ENCODE data around the gene LMF1.

The LMF1 gene

GRCh38 chr16:927406-927805 is 43.4 kb downstream of the LMF1 start:
- no peak for DNase-seq

GRCh38 chr16:926715-927114 is 44.1 kb downstream of the LMF1 start:
- DNase-seq, result no peak

GRCh38 chr16:924806-925205 is 46.0 kb downstream of the LMF1 start:
- DNase-seq, result no peak

GRCh38 chr16:924063-924462 is 46.7 kb downstream of the LMF1 start:
- no peak for DNase-seq

- DNase-seq, result no peak
Observed at GRCh38 chr16:923184-923583, 47.6 kb downstream of the LMF1 start.

- no peak for DNase-seq
Observed at GRCh38 chr16:922051-922450, 48.7 kb downstream of the LMF1 start.

- no peak for DNase-seq
Observed at GRCh38 chr16:921321-921905, 49.4 kb downstream of the LMF1 start.

- DNase-seq, result no peak
Observed at GRCh38 chr16:920717-921116, 50.1 kb downstream of the LMF1 start.

GRCh38 chr16:920051-920681 is 50.6 kb downstream of the LMF1 start:
- DNase-seq, result no peak

- DNase-seq, result no peak
Observed at GRCh38 chr16:919658-920050, 51.1 kb downstream of the LMF1 start.

GRCh38 chr16:918741-919657 is 51.8 kb downstream of the LMF1 start:
- DNase-seq, result no peak

GRCh38 chr16:918068-918467 is 52.7 kb downstream of the LMF1 start:
- DNase-seq, result no peak

- DNase-seq, result no peak
Observed at GRCh38 chr16:917591-918061, 53.2 kb downstream of the LMF1 start.

- no peak for DNase-seq
Observed at GRCh38 chr16:916035-916799, 54.6 kb downstream of the LMF1 start.

- no peak for DNase-seq
Observed at GRCh38 chr16:915546-915945, 55.2 kb downstream of the LMF1 start.

- peak; percentile 9 for DNase-seq
Observed at GRCh38 chr16:914440-914839, 56.3 kb downstream of the LMF1 start.

- no peak for DNase-seq
Observed at GRCh38 chr16:913817-914439, 56.9 kb downstream of the LMF1 start.

- no peak for DNase-seq
Observed at GRCh38 chr16:912684-913613, 57.8 kb downstream of the LMF1 start.

- DNase-seq, result no peak
Observed at GRCh38 chr16:912322-912683, 58.5 kb downstream of the LMF1 start.

- DNase-seq, result no peak
Observed at GRCh38 chr16:911604-912321, 59.0 kb downstream of the LMF1 start.

- no peak for DNase-seq
Observed at GRCh38 chr16:911101-911500, 59.7 kb downstream of the LMF1 start.

All from T1000 (cell line).